Neural cell (in vitro differentiated cells): ENCODE results near the gene MYO18B. TPM values are rescaled to one million over a fixed set of nuclear protein-coding genes. Genes with fewer than 3 reads are reported as not detected.

Experiments
- H2AFZ ChIP-seq: fragments of 200-600, 300-800 bp; sonication (generic), shearing (Covaris generic); 2 replicates; pipeline ENCODE4 v1.6.0; 2014; ENCODE audit warnings: low read depth, mild to moderate bottlenecking, antibody characterized with exemption, low read length, moderate library complexity
- H3F3A ChIP-seq: fragments of 200-600 bp; shearing (Covaris generic); 2 replicates; pipeline ENCODE4 v1.6.1; 2016; ENCODE audit warnings: mild to moderate bottlenecking, moderate library complexity, mixed read lengths, antibody characterized with exemption, low read length; ENCODE audit not compliant: insufficient read depth, poor library complexity, severe bottlenecking
- H3K27ac ChIP-seq: fragments of 200-600, 300-800 bp; sonication (generic), shearing (Covaris generic); 2 replicates; pipeline ENCODE4 v1.5.1; 2014; ENCODE audit warnings: mild to moderate bottlenecking, low read length, moderate library complexity
- H3K27me3 ChIP-seq: fragments of 300-800, 200-600 bp; sonication (generic), shearing (Covaris generic); 2 replicates; pipeline ENCODE4 v1.6.0; 2014; ENCODE audit warnings: mild to moderate bottlenecking, low read depth, low read length, moderate library complexity; ENCODE audit not compliant: insufficient read depth
- H3K36me3 ChIP-seq: fragments of 300-800, 200-600 bp; sonication (generic), shearing (Covaris generic); 2 replicates; pipeline ENCODE4 v1.5.1; 2014; ENCODE audit warnings: mild to moderate bottlenecking, antibody characterized with exemption, low read length, moderate library complexity; ENCODE audit not compliant: insufficient read depth
- H3K4me2 ChIP-seq: fragments of 300-800, 200-600 bp; sonication (generic), shearing (Covaris generic); 2 replicates; pipeline ENCODE4 v1.6.0; 2014; ENCODE audit warnings: mild to moderate bottlenecking, low read length
- H3K4me3 ChIP-seq: fragments of 300-800, 200-600 bp; sonication (generic), shearing (Covaris generic); 2 replicates; pipeline ENCODE4 v1.5.1; 2014; ENCODE audit warnings: mild to moderate bottlenecking, low read length, moderate library complexity
- H3K79me2 ChIP-seq: fragments of 200-600 bp; shearing (Covaris generic); replicated peaks from 2 replicates; pipeline ENCODE4 v1.6.0; 2014; ENCODE audit warnings: mild to moderate bottlenecking, low read length, moderate library complexity; ENCODE audit not compliant: insufficient read depth
- H3K9ac ChIP-seq: fragments of 300-800, 200-600 bp; sonication (generic), shearing (Covaris generic); 2 replicates; pipeline ENCODE4 v1.6.1; 2016; ENCODE audit warnings: mild to moderate bottlenecking, low read length, mixed read lengths
- H3K9me2 ChIP-seq: fragments of 200-600 bp; shearing (Covaris generic); 2 replicates; pipeline ENCODE4 v1.6.1; 2016; ENCODE audit warnings: mild to moderate bottlenecking, low read length, mixed read lengths; ENCODE audit not compliant: insufficient read depth
- H3K9me3 ChIP-seq: fragments of 200-600, 300-800 bp; sonication (generic), shearing (Covaris generic); 2 replicates; pipeline ENCODE4 v1.6.1; 2016; ENCODE audit warnings: mild to moderate bottlenecking, mixed run types, low read length, moderate library complexity, mixed read lengths
- H4K20me1 ChIP-seq: fragments of 200-600 bp; shearing (Covaris generic); 2 replicates; pipeline ENCODE4 v1.6.1; 2016; ENCODE audit warnings: mild to moderate bottlenecking, mixed run types; ENCODE audit not compliant: insufficient read depth
- CTCF ChIP-seq: fragments of 450-650 bp; IDR thresholded peaks from 2 replicates; pipeline ENCODE4 v1.5.1; 2014; ENCODE audit warnings: antibody characterized with exemption, mild to moderate bottlenecking, moderate library complexity; ENCODE audit not compliant: poor library complexity, severe bottlenecking
- EP300 ChIP-seq: fragments of 450-650 bp; conservative IDR thresholded peaks from 2 replicates; pipeline ENCODE4 v1.6.1; 2014; ENCODE audit warnings: antibody characterized with exemption, mild to moderate bottlenecking, moderate library complexity; ENCODE audit not compliant: poor library complexity, severe bottlenecking
- EZH2 ChIP-seq: fragments of 200-600, 300-800 bp; shearing (Covaris generic), sonication (generic); IDR thresholded peaks from 2 replicates; pipeline ENCODE4 v1.6.1; 2014; ENCODE audit warnings: antibody characterized with exemption, low read length, borderline replicate concordance, mild to moderate bottlenecking; ENCODE audit not compliant: insufficient read depth, poor library complexity, severe bottlenecking
- MXI1 ChIP-seq: fragments of 450-650 bp; conservative IDR thresholded peaks from 2 replicates; pipeline ENCODE4 v1.6.1; 2014; ENCODE audit warnings: antibody characterized with exemption, mild to moderate bottlenecking; ENCODE audit not compliant: poor library complexity, severe bottlenecking
- POLR2AphosphoS5 ChIP-seq: IDR thresholded peaks from 2 replicates; pipeline ENCODE4 v1.6.1; 2012
- RAD21 ChIP-seq: fragments of 450-650 bp; conservative IDR thresholded peaks from 2 replicates; pipeline ENCODE4 v1.6.1; 2014; ENCODE audit warnings: antibody characterized with exemption, mild to moderate bottlenecking, moderate library complexity
- REST ChIP-seq: IDR thresholded peaks from 2 replicates; pipeline ENCODE4 v1.6.1; 2012; ENCODE audit warnings: borderline replicate concordance
- SMC3 ChIP-seq: fragments of 450-650 bp; conservative IDR thresholded peaks from 2 replicates; pipeline ENCODE4 v1.6.1; 2014; ENCODE audit warnings: antibody characterized with exemption, mild to moderate bottlenecking, moderate library complexity; ENCODE audit not compliant: poor library complexity
- TAF1 ChIP-seq: IDR thresholded peaks from 2 replicates; pipeline ENCODE4 v1.6.1; 2012; ENCODE audit warnings: low read depth
- polyA plus RNA-seq: library from polyadenylated mRNA; depleted of rRNA; stranded (reverse); fragments of >200 nt; gene quantifications from 2 replicates; pipeline ENCODE4 v1.2.3, GENCODE V29; 2014

Gene MYO18B
- polyA plus RNA-seq, 1 donor from 2014 or later: 0.71 TPM

GRCh38 chr22:25712661-25713400 is 29.2 kb upstream of the MYO18B start:
- Histone ChIP-seq H3K4me3 (no peak overlapping the region), H3K9me3 (no peaks in the 10 kb centered on the region), H3K36me3 (no peaks in the 10 kb centered on the region), H3K79me2 (no peaks in the 10 kb centered on the region), H3K27ac (no peak overlapping the region), H3K4me2 (no peak overlapping the region), H2AFZ (no peak overlapping the region), H3K9me2 (no peaks in the 10 kb centered on the region), H4K20me1 (no peaks in the 10 kb centered on the region), H3F3A (no peaks in the 10 kb centered on the region), H3K27me3 (no peaks in the 10 kb centered on the region), H3K9ac (no peak overlapping the region)
- no peak for TF ChIP-seq TAF1
- TF ChIP-seq POLR2AphosphoS5: no peak
- no peak for TF ChIP-seq SMC3
- no peak for TF ChIP-seq EP300
- no peak for TF ChIP-seq REST

- Histone ChIP-seq H3K36me3 (no peaks in the 10 kb centered on the region), H3K9me2 (no peaks in the 10 kb centered on the region), H4K20me1 (no peaks in the 10 kb centered on the region), H3K4me3 (no peak overlapping the region), H3K27me3 (no peaks in the 10 kb centered on the region), H2AFZ (no peak overlapping the region), H3K27ac (no peak overlapping the region), H3F3A (no peaks in the 10 kb centered on the region), H3K9ac (no peak overlapping the region), H3K79me2 (no peaks in the 10 kb centered on the region), H3K9me3 (no peaks in the 10 kb centered on the region), H3K4me2 (no peak overlapping the region)
- TF ChIP-seq POLR2AphosphoS5: no peak
These were observed 27.9 kb upstream of the MYO18B start for GRCh38 chr22:25714070-25714469.

- Histone ChIP-seq H3K9me3 (no peaks in the 10 kb centered on the region), H3K9ac (no peak overlapping the region), H3K27me3 (no peaks in the 10 kb centered on the region), H3K9me2 (no peaks in the 10 kb centered on the region), H3K36me3 (no peaks in the 10 kb centered on the region), H3K27ac (no peak overlapping the region), H3K4me2 (no peak overlapping the region), H3F3A (no peaks in the 10 kb centered on the region), H3K4me3 (no peak overlapping the region), H3K79me2 (no peaks in the 10 kb centered on the region), H2AFZ (no peak overlapping the region), H4K20me1 (no peaks in the 10 kb centered on the region)
- TF ChIP-seq MXI1: no peak
- no peak for TF ChIP-seq RAD21
- TF ChIP-seq POLR2AphosphoS5: no peak
- TF ChIP-seq REST: no peak
- no peak for TF ChIP-seq SMC3
- no peak for TF ChIP-seq EP300
- no peak for TF ChIP-seq CTCF
- TF ChIP-seq TAF1: no peak
- TF ChIP-seq EZH2: no peak
These were observed 27.2 kb upstream of the MYO18B start for GRCh38 chr22:25714739-25715138.
